Cardiac muscle cell (in vitro differentiated cells and primary cell): ENCODE measurements around the gene WDR82. TPM values are rescaled to one million over a fixed set of nuclear protein-coding genes. Genes with fewer than 3 reads are reported as not detected.

Experiments
- DNase-seq, 2 donors: peaks; one replicate each; pipeline versions ENCODE4 v3.0.0 to v3.0.0-alpha.2; 2010 to 2017; ENCODE audit warnings: low read depth in 1 of 2, low spot score in 1 of 2
- H3K27ac ChIP-seq: fragments of 200-600 bp; sonication (generic); 2 replicates; pipeline ENCODE4 v1.5.1; 2016
- H3K27me3 ChIP-seq: fragments of 200-600 bp; sonication (generic); 2 replicates; pipeline ENCODE4 v1.6.0; 2016; ENCODE audit warnings: control low read depth
- H3K36me3 ChIP-seq: fragments of 200-600 bp; sonication (generic); 2 replicates; pipeline ENCODE4 v1.5.1; 2016; ENCODE audit warnings: control low read depth
- H3K4me1 ChIP-seq: fragments of 200-600 bp; sonication (generic); 2 replicates; pipeline ENCODE4 v1.8.1; 2017; ENCODE audit warnings: low read depth, mild to moderate bottlenecking, mixed run types
- H3K4me3 ChIP-seq: fragments of 200-600 bp; sonication (generic); 2 replicates; pipeline ENCODE4 v1.5.1; 2016; ENCODE audit warnings: mild to moderate bottlenecking
- H3K9me3 ChIP-seq: fragments of 200-600 bp; sonication (generic); 2 replicates; pipeline ENCODE4 v1.5.1; 2017; ENCODE audit warnings: low read depth, mild to moderate bottlenecking, control low read depth
- polyA plus RNA-seq: library from polyadenylated mRNA; unstranded; fragments of >200 nt; fragmentation: Nextera tagmentation; extraction: Ambion mirVana; gene quantifications from 2 replicates; pipeline ENCODE4 v1.2.1, GENCODE V29; 2016
- total RNA-seq: library from RNA; depleted of rRNA; stranded (reverse); fragments of >200 nt; gene quantifications from 2 replicates; pipeline ENCODE4 v1.2.3, GENCODE V29; 2016
- TF ChIP-seq, protein P1 (sequence below): IDR thresholded peaks from 2 replicates; pipeline ENCODE4 v1.5.1; 2012; ENCODE audit warnings: low read depth, mild to moderate bottlenecking, low read length

Gene WDR82
- total and polyA plus RNA-seq, 2 experiments from 2014 or later: 30.7 to 35.4 TPM

DNA sequence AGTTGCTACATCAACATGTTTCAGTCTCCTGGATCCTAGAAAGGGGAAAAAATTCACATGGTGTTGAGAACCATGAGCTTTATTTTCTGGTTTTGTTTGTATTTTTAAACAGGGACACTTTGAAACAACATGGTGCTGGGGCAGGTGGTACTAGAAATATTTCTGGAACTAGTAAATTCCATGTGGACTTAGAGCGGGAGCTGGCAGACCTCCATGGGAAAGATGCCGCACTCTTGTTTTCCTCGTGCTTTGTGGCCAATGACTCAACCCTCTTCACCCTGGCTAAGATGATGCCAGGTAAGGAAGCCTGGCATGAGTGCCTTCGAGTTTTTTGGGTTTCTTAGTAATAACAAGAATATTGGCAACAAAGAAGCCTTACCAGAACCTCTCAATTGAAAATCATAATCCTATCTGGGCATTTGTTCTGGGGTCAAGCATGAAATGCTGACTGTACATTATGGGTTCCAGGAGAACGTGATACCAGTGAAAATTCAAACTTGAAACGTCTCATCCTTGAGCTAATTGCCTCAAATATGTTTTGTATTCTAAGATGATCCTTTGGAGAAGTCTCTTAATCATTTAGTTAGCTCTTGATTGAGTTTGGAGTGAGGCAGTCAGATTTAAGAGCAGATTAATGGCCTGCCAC, 72.6 kb downstream of the WDR82 start:
- Histone ChIP-seq H3K4me1 (no peaks in the 10 kb centered on the region), H3K36me3 (peaks cover 91% of the 10 kb centered on the region), H3K27me3 (no peaks in the 10 kb centered on the region), H3K4me3 (no peak overlapping the region), H3K9me3 (no peaks in the 10 kb centered on the region), H3K27ac (no peak overlapping the region)
- TF ChIP-seq, protein P1, sequence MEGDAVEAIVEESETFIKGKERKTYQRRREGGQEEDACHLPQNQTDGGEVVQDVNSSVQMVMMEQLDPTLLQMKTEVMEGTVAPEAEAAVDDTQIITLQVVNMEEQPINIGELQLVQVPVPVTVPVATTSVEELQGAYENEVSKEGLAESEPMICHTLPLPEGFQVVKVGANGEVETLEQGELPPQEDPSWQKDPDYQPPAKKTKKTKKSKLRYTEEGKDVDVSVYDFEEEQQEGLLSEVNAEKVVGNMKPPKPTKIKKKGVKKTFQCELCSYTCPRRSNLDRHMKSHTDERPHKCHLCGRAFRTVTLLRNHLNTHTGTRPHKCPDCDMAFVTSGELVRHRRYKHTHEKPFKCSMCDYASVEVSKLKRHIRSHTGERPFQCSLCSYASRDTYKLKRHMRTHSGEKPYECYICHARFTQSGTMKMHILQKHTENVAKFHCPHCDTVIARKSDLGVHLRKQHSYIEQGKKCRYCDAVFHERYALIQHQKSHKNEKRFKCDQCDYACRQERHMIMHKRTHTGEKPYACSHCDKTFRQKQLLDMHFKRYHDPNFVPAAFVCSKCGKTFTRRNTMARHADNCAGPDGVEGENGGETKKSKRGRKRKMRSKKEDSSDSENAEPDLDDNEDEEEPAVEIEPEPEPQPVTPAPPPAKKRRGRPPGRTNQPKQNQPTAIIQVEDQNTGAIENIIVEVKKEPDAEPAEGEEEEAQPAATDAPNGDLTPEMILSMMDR: no peak
- no peak for DNase-seq

Other genes with a start within 250 kb of the WDR82 start
- gene DUSP7, start 222.1 kb downstream of the WDR82 start, total RNA-seq: 32.2 and 39.5 TPM in 2 replicates
- gene DUSP7, start 222.1 kb downstream of the WDR82 start, polyA plus RNA-seq: 7.1 and 13.1 TPM in 2 replicates
- gene POC1A, start 124.2 kb downstream of the WDR82 start, total RNA-seq: 6.0 and 12.4 TPM in 2 replicates
- gene POC1A, start 124.2 kb downstream of the WDR82 start, polyA plus RNA-seq: 10.6 and 24.0 TPM in 2 replicates
- gene ALAS1, start 80.5 kb downstream of the WDR82 start, total RNA-seq: 68.7 and 80.2 TPM in 2 replicates
- 76.5 and 88.7 TPM in 2 replicates for gene ALAS1, start 80.5 kb downstream of the WDR82 start, polyA plus RNA-seq
- gene TLR9, start 53.0 kb downstream of the WDR82 start, total RNA-seq: 0.15 TPM in 1 of 2 replicates, not detected in the other
- gene TLR9, start 53.0 kb downstream of the WDR82 start, polyA plus RNA-seq: 0.51 TPM in 1 of 2 replicates, not detected in the other
- 53.0 and 70.5 TPM in 2 replicates for gene TWF2, start 39.5 kb downstream of the WDR82 start, total RNA-seq
- 42.3 and 43.6 TPM in 2 replicates for gene TWF2, start 39.5 kb downstream of the WDR82 start, polyA plus RNA-seq
- gene PPM1M, start 32.9 kb downstream of the WDR82 start, total RNA-seq: 4.8 and 13.1 TPM in 2 replicates
- 10.7 and 16.1 TPM in 2 replicates for gene PPM1M, start 32.9 kb downstream of the WDR82 start, polyA plus RNA-seq
- gene GLYCTK, start 9.2 kb upstream of the WDR82 start, total RNA-seq: 6.9 and 11.5 TPM in 2 replicates
- 1.2 and 8.6 TPM in 2 replicates for gene GLYCTK, start 9.2 kb upstream of the WDR82 start, polyA plus RNA-seq
- 3.2 and 3.6 TPM in 2 replicates for gene DNAH1, start 37.7 kb upstream of the WDR82 start, total RNA-seq
- gene DNAH1, start 37.7 kb upstream of the WDR82 start, polyA plus RNA-seq: 0.81 and 1.4 TPM in 2 replicates
- gene BAP1, start 131.4 kb upstream of the WDR82 start, total RNA-seq: 100 and 115 TPM in 2 replicates
- 63.7 and 67.9 TPM in 2 replicates for gene BAP1, start 131.4 kb upstream of the WDR82 start, polyA plus RNA-seq
- gene PHF7, start 132.0 kb upstream of the WDR82 start, total RNA-seq: 14.2 and 22.9 TPM in 2 replicates
- 24.3 and 47.8 TPM in 2 replicates for gene PHF7, start 132.0 kb upstream of the WDR82 start, polyA plus RNA-seq
- 6.5 and 13.6 TPM in 2 replicates for gene SEMA3G, start 166.5 kb upstream of the WDR82 start, total RNA-seq
- 3.2 and 3.4 TPM in 2 replicates for gene SEMA3G, start 166.5 kb upstream of the WDR82 start, polyA plus RNA-seq
- gene TNNC1, start 175.4 kb upstream of the WDR82 start, total RNA-seq: 1,875 and 4,623 TPM in 2 replicates
- 1,312 and 3,313 TPM in 2 replicates for gene TNNC1, start 175.4 kb upstream of the WDR82 start, polyA plus RNA-seq
- 131 and 205 TPM in 2 replicates for gene NISCH, start 177.0 kb upstream of the WDR82 start, total RNA-seq
- 80.8 and 108 TPM in 2 replicates for gene NISCH, start 177.0 kb upstream of the WDR82 start, polyA plus RNA-seq
- 0.81 and 2.2 TPM in 2 replicates for gene STAB1, start 216.7 kb upstream of the WDR82 start, total RNA-seq
- gene STAB1, start 216.7 kb upstream of the WDR82 start, polyA plus RNA-seq: 0.91 TPM in 1 of 2 replicates, not detected in the other